Activated CD8-positive, alpha-beta T cell treated with anti-CD3 and anti-CD28 coated beads for 36 hours (primary cell): ENCODE measurements around the gene PRDX6. TPM values are rescaled to one million over a fixed set of nuclear protein-coding genes. Genes with fewer than 3 reads are reported as not detected.
"Not testable (repeated sequence)": the region's sequence is repeated elsewhere in the genome, so short reads cannot be mapped to it uniquely, and the experiment has no call there.

Source experiments
- ATAC-seq: fragments of 200-7000 bp; cut with Tn5 transposase; one replicate; pipeline ENCODE4 v1.10.0; 2021; ENCODE audit warnings: mild to moderate bottlenecking, moderate library complexity
- CTCF ChIA-PET: fragments of 350-600 bp; sonication (Branson Sonifier 250); formaldehyde crosslinking; loops from one replicate; lab custom pipeline; 2021; ENCODE audit warnings: antibody characterized with exemption; lab: Charles Lee
- POLR2A ChIA-PET: fragments of 350-600 bp; sonication (Branson Sonifier 250); formaldehyde crosslinking; loops from one replicate; lab custom pipeline; 2021; ENCODE audit warnings: antibody characterized with exemption; lab: Charles Lee
- DNase-seq: peaks from one replicate; pipeline ENCODE4 v3.0.0-alpha.2; 2020
- H3K27ac Mint-ChIP-seq: one replicate; pipeline ENCODE4 v1.8.0; 2021; ENCODE audit warnings: mild to moderate bottlenecking, mixed read lengths
- H3K27me3 Mint-ChIP-seq: one replicate; pipeline ENCODE4 v1.8.0; 2021; ENCODE audit warnings: mixed read lengths
- H3K36me3 Mint-ChIP-seq: one replicate; pipeline ENCODE4 v1.8.0; 2021; ENCODE audit warnings: low read depth, mixed read lengths
- H3K4me1 Mint-ChIP-seq: one replicate; pipeline ENCODE4 v1.8.0; 2021; ENCODE audit warnings: low read depth, mixed read lengths
- H3K4me3 Mint-ChIP-seq: one replicate; pipeline ENCODE4 v1.8.0; 2021; ENCODE audit warnings: mild to moderate bottlenecking, moderate library complexity, mixed read lengths
- H3K9me3 Mint-ChIP-seq: one replicate; pipeline ENCODE4 v1.8.0; 2021; ENCODE audit warnings: mixed read lengths
- CTCF ChIP-seq: fragments of 200-600 bp; IDR thresholded peaks from one replicate; pipeline ENCODE4 v1.8.0; 2022; ENCODE audit warnings: antibody characterized with exemption, mild to moderate bottlenecking
- intact Hi-C: fragments of 100-400 bp; cut with micrococcal nuclease; formaldehyde crosslinking; loops from one replicate; pipeline ENCODE4 v1.10.0; 2022
- total RNA-seq, 2 experiments: library from RNA; stranded (reverse); gene quantifications; one replicate each; pipeline ENCODE4 v1.2.3, GENCODE V29; 2021

PRDX6 gene
- total RNA-seq, 2 experiments from 2014 or later: 165 to 169 TPM

GRCh38 chr1:173488001-173488400, 10.9 kb downstream of the PRDX6 start:
- Mint-ChIP-seq H3K4me1 (no peaks in the 10 kb centered on the region), H3K36me3 (peaks cover 50% of the 10 kb centered on the region), H3K27me3 (no peaks in the 10 kb centered on the region), H3K4me3 (no peak overlapping the region), H3K27ac (peak overlapping the region; percentile 29), H3K9me3 (no peaks in the 10 kb centered on the region)
- ChIA-PET POLR2A (interaction anchor here (1.5 kb wide), 1 partner anchor 10 kb away, joined by 7 read pairs; no protein-coding TSS in a partner anchor), CTCF (interaction anchor here (0.8 to 1.1 kb wide), 2 partner anchors 58 to 59 kb away, joined by 3 read pairs; no protein-coding TSS in a partner anchor)
- no peak for TF ChIP-seq CTCF
- DNase-seq (no peak), ATAC-seq (no peak)
- intact Hi-C loops: no loop called here

- no peak for TF ChIP-seq CTCF
- ATAC-seq (no peak), DNase-seq (no peak)
- intact Hi-C loops: no loop called here
- no peaks in the 10 kb centered on the region for H3K27me3 Mint-ChIP-seq
- no peak overlapping the region for H3K27ac Mint-ChIP-seq
- H3K36me3 Mint-ChIP-seq: peaks cover 47% of the 10 kb centered on the region
- no peaks in the 10 kb centered on the region for H3K9me3 Mint-ChIP-seq
- no peaks in the 10 kb centered on the region for H3K4me1 Mint-ChIP-seq
- ChIA-PET CTCF (interaction anchor here (0.9 kb wide), 1 partner anchor 59 kb away, joined by 3 read pairs; no protein-coding TSS in a partner anchor), POLR2A (no interaction called here)
- H3K4me3 Mint-ChIP-seq: no peak overlapping the region
Measured at GRCh38 chr1:173489149-173489600, 12.0 kb downstream of the PRDX6 start.

- Mint-ChIP-seq H3K36me3 (peaks cover 40% of the 10 kb centered on the region), H3K27ac (no peak overlapping the region), H3K27me3 (no peaks in the 10 kb centered on the region), H3K4me3 (no peak overlapping the region), H3K9me3 (no peaks in the 10 kb centered on the region), H3K4me1 (no peaks in the 10 kb centered on the region)
- intact Hi-C loops: no loop called here
- ChIA-PET CTCF (interaction anchor here (0.6 kb wide), 1 partner anchor 10 kb away, joined by 3 read pairs; no protein-coding TSS in a partner anchor), POLR2A (no interaction called here)
- TF ChIP-seq CTCF: no peak
- ATAC-seq: no peak
- no peak for DNase-seq
Measured at GRCh38 chr1:173489929-173490328, 12.8 kb downstream of the PRDX6 start.

GRCh38 chr1:173491508-173491907, 14.4 kb downstream of the PRDX6 start:
- no peak overlapping the region for H3K4me3 Mint-ChIP-seq
- ChIA-PET CTCF (no interaction called here), POLR2A (no interaction called here)
- TF ChIP-seq CTCF: no peak
- DNase-seq (no peak), ATAC-seq (no peak)
- no peaks in the 10 kb centered on the region for H3K4me1 Mint-ChIP-seq
- H3K36me3 Mint-ChIP-seq: peaks cover 26% of the 10 kb centered on the region
- no peaks in the 10 kb centered on the region for H3K27me3 Mint-ChIP-seq
- H3K9me3 Mint-ChIP-seq: no peaks in the 10 kb centered on the region
- intact Hi-C loops: no loop called here
- H3K27ac Mint-ChIP-seq: no peak overlapping the region

GRCh38 chr1:173493125-173493524, 16.0 kb downstream of the PRDX6 start:
- CTCF ChIA-PET, H3K27ac Mint-ChIP-seq, ATAC-seq, DNase-seq, H3K9me3 Mint-ChIP-seq, H3K27me3 Mint-ChIP-seq, intact Hi-C loops, H3K4me1 Mint-ChIP-seq, H3K4me3 Mint-ChIP-seq: not testable (repeated sequence)
- POLR2A ChIA-PET: interaction anchor here (0.9 kb wide), 1 partner anchor 17 kb away, joined by 3 read pairs; no protein-coding TSS in a partner anchor
- H3K36me3 Mint-ChIP-seq: peaks cover 16% of the 10 kb centered on the region
